Fibroblast of the aortic adventitia (primary cell): ENCODE data around the gene ST8SIA1. TPM values are rescaled to one million over a fixed set of nuclear protein-coding genes. Genes with fewer than 3 reads are reported as not detected.
A peak's percentile ranks its signal among the peaks of the same experiment; 100 is the strongest.

ENCODE experiments used
- DNase-seq: peaks from one replicate; pipeline ENCODE4 v3.0.0-alpha.2; 2010; ENCODE audit warnings: low read depth
- H3K4me3 ChIP-seq: 2 replicates; pipeline ENCODE4 v1.5.1; 2011; ENCODE audit warnings: low read depth, mild to moderate bottlenecking, control low read depth, low read length, moderate library complexity
- total RNA-seq: library from RNA; depleted of rRNA; stranded (reverse); fragments of >200 nt; gene quantifications from 2 replicates; pipeline ENCODE4 v1.2.3, GENCODE V29; 2012; ENCODE audit warnings: low replicate concordance
- TF ChIP-seq, protein P1 (sequence below): IDR thresholded peaks from 2 replicates; pipeline ENCODE4 v1.5.1; 2011; ENCODE audit warnings: mild to moderate bottlenecking, low read length, control low read depth, inconsistent platforms; ENCODE audit not compliant: insufficient read depth

Gene ST8SIA1
- total RNA-seq, 1 donor = 13.7 TPM

DNA sequence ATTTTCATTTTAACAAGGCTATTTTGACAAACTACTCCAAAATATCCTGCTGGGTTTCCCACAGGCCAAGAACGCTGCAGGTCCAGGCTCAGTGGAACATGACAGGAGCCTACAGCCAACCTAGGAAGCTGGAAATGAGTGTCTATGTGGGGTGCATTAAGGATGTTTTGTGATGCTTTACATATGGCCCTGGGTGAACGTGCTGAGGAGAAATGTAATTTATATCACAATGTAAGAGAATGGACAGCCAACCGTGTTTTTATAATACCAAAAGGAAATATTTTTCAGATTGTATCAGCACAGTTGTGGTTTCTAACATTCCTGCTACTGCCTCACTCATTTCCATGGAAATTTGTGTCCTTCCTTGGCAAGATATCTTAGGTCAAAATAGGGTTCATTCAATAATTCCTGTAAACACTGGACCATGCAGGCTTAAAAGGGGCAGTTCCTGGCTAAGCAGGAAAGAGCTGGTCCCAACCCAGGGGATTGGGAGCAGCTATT is 51.5 kb downstream of the ST8SIA1 start:
- TF ChIP-seq, protein P1, sequence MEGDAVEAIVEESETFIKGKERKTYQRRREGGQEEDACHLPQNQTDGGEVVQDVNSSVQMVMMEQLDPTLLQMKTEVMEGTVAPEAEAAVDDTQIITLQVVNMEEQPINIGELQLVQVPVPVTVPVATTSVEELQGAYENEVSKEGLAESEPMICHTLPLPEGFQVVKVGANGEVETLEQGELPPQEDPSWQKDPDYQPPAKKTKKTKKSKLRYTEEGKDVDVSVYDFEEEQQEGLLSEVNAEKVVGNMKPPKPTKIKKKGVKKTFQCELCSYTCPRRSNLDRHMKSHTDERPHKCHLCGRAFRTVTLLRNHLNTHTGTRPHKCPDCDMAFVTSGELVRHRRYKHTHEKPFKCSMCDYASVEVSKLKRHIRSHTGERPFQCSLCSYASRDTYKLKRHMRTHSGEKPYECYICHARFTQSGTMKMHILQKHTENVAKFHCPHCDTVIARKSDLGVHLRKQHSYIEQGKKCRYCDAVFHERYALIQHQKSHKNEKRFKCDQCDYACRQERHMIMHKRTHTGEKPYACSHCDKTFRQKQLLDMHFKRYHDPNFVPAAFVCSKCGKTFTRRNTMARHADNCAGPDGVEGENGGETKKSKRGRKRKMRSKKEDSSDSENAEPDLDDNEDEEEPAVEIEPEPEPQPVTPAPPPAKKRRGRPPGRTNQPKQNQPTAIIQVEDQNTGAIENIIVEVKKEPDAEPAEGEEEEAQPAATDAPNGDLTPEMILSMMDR = no peak
- peak overlapping the region; percentile 13 for H3K4me3 ChIP-seq
- peak; percentile 89 for DNase-seq

DNA sequence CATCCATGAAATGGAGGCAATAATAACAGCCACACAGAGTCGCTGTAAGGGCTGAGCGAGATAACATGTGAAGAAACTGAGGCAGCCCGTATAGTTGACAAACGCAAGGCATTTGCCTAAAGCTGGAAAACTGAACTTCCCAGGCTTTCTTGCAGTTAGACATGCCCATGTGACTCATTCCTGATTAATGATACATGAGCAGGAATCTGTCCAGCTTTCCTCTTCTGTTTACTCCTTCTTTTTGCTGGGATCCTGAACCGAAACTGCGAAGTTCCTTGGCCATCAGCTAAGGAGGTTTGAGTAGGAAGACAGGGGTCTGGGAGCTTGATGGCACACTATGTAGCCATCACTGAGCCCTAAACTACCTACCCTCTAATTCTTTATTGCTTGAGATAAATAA is 52.2 kb downstream of the ST8SIA1 start:
- H3K4me3 ChIP-seq = peak overlapping the region; percentile 36
- DNase-seq = peak; percentile 87

GRCh38 chr12:22276867-22277266 is 57.6 kb downstream of the ST8SIA1 start:
- DNase-seq = no peak
- H3K4me3 ChIP-seq = no peak overlapping the region
- TF ChIP-seq, protein P1 = no peak

More for the DNA sequence above, 52.2 kb downstream of the ST8SIA1 start:
- TF ChIP-seq, protein P1 = no peak

DNA sequence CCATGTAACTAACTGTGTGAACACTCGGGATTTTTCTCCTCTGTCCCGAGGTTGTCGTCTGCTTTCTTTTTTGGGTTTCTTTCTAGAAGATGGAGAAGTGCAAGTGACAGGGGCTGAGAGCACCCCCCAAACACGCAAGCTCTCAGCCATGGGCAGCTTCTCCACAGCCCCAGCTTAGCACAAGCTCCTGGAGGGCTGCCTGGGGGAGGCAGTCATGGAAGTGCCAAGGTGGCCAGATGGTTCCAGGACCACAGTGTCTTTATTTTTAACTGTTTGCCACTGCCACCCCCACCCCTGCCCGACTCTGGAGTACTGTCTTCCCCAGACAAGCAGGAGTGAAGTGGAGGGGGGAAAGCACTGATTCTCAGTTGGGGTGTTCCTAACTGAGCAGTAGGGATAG is 58.2 kb downstream of the ST8SIA1 start:
- no peak overlapping the region for H3K4me3 ChIP-seq
- no peak for DNase-seq
- TF ChIP-seq, protein P1 = no peak

DNA sequence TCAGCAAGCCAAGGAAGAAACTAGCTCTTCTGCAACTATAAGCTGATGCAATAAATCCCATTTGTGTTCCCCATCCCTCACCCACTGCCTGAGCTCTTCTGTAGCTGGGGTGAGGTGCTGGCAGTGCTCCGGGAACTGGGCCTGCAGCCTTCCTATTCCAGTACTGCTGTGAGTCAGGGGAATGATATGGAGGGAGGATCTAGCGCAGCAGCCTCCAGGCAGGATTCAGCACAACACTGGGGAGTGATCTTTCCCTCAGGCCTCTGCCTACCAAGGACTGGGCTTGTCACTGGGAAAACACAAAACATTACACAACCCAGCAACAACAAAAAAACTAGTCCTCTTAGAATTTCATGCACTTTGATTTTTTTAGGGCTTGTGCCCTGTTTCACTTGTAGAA is 58.7 kb downstream of the ST8SIA1 start:
- peak; percentile 100 for DNase-seq
- TF ChIP-seq, protein P1 = no peak

DNA sequence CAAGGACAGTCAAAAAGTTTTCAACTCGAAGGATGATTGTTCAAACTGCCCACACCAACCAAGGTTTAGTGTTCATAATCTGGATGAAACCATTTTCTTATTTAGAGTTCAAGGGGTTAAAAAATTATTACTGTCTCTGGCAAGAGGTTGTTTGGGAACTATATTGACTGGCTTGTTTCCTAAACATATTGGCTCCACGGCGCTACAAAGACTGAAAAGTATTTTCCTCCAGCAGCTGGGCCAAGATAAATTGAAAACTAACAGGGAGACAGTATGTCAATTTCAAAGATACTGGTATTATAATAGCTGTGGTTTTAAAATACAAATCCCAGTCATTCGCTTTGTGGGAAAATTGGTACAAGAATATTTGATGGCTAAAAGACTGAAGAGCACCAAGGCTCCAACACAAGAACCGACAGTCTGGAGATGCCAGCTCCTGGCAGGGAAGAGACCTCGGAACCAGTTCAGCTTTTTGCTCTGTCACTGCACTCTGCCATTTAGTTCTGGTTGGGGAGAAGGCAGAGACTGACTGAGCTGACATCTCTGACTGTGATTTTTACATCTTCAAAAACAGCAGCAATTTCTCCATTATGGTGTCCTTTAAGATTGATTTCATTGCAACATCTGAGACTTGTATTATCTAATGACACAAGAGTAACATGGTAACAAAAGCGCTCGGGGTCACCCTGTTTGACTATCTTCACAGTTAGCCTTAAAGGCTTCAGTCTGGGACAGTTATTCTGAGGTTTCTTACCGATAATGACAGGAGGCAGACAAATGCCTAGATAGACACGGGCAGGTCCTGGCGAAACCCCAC is 62.0 kb downstream of the ST8SIA1 start:
- peak; percentile 28 for DNase-seq
- H3K4me3 ChIP-seq = no peak overlapping the region

More for the DNA sequence above, 58.7 kb downstream of the ST8SIA1 start:
- no peak overlapping the region for H3K4me3 ChIP-seq

More for the DNA sequence above, 62.0 kb downstream of the ST8SIA1 start:
- TF ChIP-seq, protein P1 = no peak
